ENCODE results near the gene SLC6A11.

SLC6A11 gene

GRCh38 chr3:10933805-10934481 lies 117.9 kb downstream of the SLC6A11 start:
- DNase-seq = no peak

- no peak for DNase-seq
These were observed 119.0 kb downstream of the SLC6A11 start for GRCh38 chr3:10935028-10935427.

- no peak for DNase-seq
These were observed 120.0 kb downstream of the SLC6A11 start for GRCh38 chr3:10935846-10936631.

DNA sequence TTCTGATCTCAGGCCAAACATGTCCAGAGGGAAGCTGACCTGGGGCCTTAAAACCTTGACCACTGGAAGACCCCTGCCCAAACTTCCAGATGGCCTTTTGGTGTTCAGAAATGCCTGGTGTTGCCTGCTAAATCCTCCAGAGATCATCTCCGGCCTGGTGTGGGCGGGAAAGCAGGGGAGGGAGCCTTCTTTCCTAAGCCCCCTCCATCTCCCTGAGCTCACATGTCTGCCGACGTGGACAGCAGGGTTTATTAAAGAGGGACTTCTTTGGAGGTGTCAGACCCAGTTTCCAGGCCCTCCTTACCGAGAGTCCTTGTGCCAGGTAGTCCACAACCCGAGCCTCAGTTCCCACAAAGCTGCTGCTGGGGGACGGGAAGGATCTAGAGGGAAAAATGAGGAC lies 120.7 kb downstream of the SLC6A11 start:
- no peak for DNase-seq

DNA sequence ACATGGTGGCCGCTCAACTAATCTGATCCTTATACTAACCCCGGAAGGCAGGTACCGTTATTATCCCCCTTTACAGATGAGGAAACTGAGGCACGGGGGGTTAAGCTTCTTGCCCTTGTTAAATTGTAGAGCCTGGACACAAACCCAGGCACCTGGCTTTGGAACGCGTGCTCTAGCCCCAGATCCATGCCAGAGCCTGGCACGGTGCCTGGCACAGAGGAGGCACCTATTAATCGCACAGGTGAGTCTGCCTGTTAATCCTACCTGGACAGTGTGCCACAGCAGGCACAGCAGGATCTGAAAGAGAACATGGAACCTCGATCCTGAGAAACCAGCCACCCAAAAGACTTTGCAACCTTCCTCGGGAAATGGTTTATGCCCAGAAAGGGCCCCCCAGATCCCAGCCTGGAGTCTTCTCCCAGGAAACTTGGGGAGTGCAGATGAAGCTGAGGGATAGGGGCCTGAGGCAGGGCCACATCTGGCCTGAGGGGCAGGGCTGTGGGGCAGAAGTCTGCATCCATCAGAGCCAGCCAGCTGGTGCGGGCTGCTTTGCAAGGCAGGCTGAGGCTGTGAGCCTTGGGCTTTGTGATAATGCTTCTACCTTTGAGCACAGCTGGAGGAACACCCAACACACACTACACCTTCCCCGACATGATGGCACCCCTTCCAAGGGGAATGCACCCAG lies 121.3 kb downstream of the SLC6A11 start:
- DNase-seq = no peak

DNA sequence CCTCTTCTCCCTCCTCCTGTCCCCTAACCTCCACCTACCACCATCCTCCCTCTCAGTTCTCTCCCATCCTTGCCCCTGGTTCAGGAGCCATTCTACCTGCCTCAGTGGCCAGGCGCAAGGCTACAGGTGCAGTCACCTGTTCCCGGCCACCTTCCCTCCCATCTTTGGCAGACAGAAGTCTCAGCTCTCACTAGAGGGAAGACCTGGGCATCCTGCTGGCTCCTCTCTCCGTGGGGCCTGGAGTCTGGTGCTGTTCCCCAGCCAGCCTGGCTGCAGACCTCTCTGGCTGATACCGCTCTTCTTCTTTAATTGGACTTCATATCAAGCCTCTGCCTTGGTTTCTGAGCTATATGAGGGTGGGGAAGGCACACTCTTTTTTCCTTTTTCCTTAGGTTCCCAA lies 123.5 kb downstream of the SLC6A11 start:
- no peak for DNase-seq

- DNase-seq = no peak
These were observed 124.1 kb downstream of the SLC6A11 start for GRCh38 chr3:10940106-10940505.

DNA sequence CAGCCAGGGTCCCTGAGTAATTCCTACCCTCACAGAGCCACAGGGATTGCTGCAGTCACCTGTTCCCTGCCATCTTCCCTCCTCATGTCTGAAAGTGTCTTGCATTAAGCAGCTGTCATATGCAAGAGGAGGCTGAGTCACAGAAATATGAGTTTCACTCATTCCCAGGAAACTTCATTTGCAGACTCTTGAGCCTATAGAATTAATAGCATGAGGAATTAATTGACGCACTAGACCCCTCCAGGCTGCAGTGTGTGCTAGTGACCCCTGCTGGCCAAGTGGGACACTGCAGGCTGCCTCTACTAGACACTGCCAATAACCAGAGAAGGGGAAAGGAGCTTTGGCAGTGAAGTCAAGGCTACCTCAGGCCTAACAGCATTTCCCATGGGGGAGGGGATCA lies 125.9 kb downstream of the SLC6A11 start:
- DNase-seq = peak; percentile 6

GRCh38 chr3:10942690-10943205 lies 126.7 kb downstream of the SLC6A11 start:
- DNase-seq = no peak

DNA sequence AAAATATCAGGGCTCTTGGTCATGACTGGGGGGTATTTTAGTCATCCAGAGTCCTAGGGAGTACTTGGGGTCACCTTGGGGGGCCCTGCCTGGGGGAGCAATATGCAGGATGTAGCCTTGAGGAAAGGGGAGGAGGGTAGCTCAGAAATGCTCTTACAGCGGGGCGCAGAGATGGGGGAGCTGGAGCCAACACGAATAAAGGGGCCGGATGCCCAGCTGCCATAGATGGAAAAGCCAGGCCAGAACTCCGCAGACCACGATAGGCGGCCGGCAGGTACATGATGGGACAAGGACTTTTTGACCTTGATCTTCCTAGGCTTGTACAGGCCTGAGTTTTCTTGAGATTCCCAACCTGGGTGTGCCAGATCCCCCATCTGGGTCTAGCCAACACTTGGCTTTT lies 128.8 kb downstream of the SLC6A11 start:
- no peak for DNase-seq

DNA sequence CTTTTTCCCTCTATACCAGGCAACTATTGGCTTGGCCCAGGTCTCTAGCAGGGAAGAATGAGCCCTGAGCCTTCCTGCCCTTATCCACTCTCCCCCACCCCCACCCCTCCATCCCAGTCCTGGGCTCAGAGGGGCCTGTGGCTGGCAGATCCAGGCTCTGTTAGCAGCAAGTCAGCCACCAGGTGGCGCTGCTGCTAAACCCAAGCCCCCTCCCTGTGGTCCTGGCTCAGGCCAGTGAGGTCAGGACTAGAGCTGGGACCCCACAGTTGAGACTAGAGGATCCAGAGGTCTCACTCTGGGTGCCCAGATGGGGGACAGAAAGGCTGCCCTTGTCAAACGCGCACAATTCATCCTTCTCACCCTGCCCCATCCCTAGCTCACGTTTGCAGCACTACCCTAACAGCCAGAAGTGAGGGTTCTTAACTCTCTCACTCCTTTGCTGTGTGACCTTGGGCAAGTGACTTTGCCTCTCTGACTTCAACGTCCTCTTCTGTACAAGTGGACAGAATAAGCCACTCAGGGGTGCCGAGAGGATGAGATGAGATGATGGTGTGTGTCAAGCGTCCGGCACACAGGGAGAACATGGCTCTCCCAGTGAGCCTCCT lies 129.8 kb downstream of the SLC6A11 start:
- DNase-seq = peak; percentile 7

DNA sequence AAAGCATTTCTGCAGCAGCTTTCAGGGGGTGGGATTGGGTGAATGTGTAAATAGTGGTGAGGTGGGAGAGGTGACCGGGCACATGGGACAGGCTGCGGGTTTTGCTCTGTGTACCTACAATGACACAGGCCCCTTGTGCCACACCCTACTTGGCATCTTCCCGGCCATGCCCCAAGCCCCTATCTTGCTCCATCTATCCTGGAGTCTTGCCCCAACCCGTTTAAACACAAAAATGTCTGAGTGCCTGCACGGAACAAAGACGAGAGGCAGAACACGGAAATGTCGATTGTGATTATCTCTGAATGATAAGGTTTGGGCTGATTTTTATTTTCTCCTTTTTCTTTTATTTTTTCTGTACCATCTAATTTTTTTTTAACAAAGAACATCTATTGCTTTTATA lies 130.5 kb downstream of the SLC6A11 start:
- no peak for DNase-seq

DNA sequence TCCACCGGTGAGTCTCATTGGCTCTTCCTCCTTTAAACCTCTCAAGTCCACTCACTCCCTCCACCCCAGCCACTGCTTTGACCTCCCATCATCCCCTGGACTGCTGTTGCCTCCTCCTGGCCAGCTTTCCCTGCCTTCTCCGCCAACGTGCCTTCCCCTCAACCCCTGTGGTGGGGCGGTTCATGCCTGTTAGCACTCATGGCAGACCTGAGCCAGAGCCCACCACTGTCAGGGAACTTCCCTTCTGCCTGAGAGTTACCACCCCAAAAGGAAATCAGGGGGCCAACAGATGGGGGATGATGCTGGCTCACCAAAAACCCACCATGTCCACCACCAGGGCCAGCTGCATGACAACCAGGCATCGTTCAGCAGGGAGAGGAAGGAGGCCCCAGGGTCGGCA lies 132.3 kb downstream of the SLC6A11 start:
- no peak for DNase-seq

- DNase-seq = no peak
These were observed 133.2 kb downstream of the SLC6A11 start for GRCh38 chr3:10949197-10949596.

GRCh38 chr3:10950476-10951294 lies 134.7 kb downstream of the SLC6A11 start:
- DNase-seq = no peak

DNA sequence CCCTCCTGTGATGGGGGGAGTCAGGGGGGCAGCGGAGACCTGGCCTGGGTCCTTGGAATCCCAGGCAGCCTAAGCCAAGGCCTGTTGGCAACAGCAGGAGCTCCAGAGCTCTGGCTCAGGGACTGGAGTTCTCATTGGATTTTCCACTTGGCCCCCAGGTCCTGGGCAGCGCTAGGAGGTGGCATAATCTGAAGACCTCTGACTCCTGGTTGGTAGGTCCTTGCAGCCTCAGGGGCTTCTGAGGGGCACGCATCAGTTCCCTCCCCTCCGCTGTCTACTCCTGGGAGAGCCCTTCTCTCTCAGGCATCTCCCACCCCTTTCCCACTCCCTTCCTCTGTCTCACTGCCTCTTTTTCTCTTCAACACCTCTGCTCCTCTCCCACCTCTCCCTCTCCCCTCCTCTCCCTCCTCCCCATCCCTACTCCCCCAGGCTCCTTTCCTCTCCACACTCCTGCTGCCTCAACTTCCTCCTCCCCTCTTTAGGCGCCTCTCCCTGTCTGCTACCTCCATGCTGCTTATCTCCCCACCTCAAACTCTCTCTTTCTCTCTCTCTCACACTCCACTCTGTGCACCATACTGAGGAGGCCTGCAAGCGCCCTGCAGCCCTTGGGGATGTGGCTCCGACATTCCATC lies 135.4 kb downstream of the SLC6A11 start:
- no peak for DNase-seq

GRCh38 chr3:10952525-10952924 lies 136.5 kb downstream of the SLC6A11 start:
- DNase-seq = no peak

GRCh38 chr3:10954740-10955139 lies 138.7 kb downstream of the SLC6A11 start:
- no peak for DNase-seq

DNA sequence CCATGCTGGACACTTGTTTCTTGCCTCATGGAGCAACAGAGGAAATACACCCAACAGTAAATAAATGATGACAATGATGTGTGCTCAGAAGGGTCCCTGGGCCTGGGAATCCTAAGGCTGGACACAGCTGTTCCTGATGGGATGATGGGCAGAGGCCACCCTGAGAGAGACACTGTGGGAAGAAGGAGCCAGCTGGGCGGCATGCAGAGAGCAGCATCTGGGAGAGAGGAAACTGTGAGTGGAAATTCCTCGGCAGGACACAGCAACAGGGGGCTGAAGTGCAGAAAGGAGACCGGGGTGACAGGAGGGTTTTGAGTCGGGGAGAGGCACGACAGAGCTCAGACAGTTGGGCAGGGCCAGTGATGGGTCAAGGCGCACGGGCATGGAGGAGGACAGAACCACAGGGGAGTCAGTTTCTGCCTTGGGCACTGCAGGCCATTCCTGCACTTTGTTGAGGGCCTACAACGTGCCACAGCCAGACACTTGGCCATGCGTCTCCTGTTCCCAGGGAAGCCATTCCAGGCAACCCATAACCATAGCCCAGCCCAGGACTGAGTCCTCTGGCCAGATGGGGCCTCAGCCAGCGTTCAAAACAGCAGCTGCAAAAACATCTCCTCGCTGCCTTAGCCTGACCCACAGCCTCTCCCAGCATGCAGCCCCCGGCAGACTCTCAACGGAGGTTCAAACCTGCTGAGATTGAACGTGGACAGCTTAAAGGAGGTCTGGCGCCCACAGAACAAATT lies 139.9 kb downstream of the SLC6A11 start:
- DNase-seq = no peak

- no peak for DNase-seq
These were observed 140.5 kb downstream of the SLC6A11 start for GRCh38 chr3:10956531-10956930.

GRCh38 chr3:10956986-10957385 lies 141.0 kb downstream of the SLC6A11 start:
- DNase-seq = no peak

All from KG1 (cell line).